Endothelial cell of umbilical vein (primary cell): ENCODE data around the gene SYNPO2. TPM values are rescaled to one million over a fixed set of nuclear protein-coding genes. Genes with fewer than 3 reads are reported as not detected.

Experiments
- BruUV-seq: library from RNA; stranded (reverse); fragments of 400-500 nt; replicated peaks from 2 replicates; lab custom pipeline; 2021; lab: Mats Ljungman, UMichigan
- CTCF ChIA-PET: fragments of 300-600, 350-600 bp; sonication (Branson Sonifier 250); formaldehyde crosslinking; loops from one replicate; lab custom pipeline; 2021; ENCODE audit warnings: antibody characterized with exemption, inconsistent platforms; lab: Charles Lee
- POLR2A ChIA-PET: fragments of 300-600, 350-600 bp; sonication (Branson Sonifier 250); formaldehyde crosslinking; loops from one replicate; lab custom pipeline; 2021; ENCODE audit warnings: antibody characterized with exemption, inconsistent platforms; lab: Charles Lee
- DNase-seq: peaks from one replicate; pipeline ENCODE4 v3.0.0-alpha.2; 2011; ENCODE audit warnings: low read depth, low spot score
- FAIRE-seq: peaks from 2 replicates; lab custom pipeline; 2011; peaks lifted over from hg19 to GRCh38; lab: Jason Lieb, UNC
- H2AFZ ChIP-seq: 2 replicates; pipeline ENCODE4 v1.6.0; 2012; ENCODE audit warnings: low read depth, low read length, control low read depth, inconsistent platforms
- H3K27ac ChIP-seq: 2 replicates; pipeline ENCODE4 v1.5.1; 2011; ENCODE audit warnings: low read depth, mild to moderate bottlenecking, control low read depth, low read length, moderate library complexity; ENCODE audit not compliant: insufficient read depth
- H3K27me3 ChIP-seq, 2 experiments: 2 replicates each; pipeline versions ENCODE4 v1.6.0 to v1.6.1; 2011; ENCODE audit warnings: low read length in 2 of 2, mixed read lengths in 1 of 2; ENCODE audit not compliant: control insufficient read depth in 2 of 2, insufficient read depth in 2 of 2
- H3K36me3 ChIP-seq, 2 experiments: 2 replicates in 1 of 2; 3 replicates in 1 of 2; pipeline ENCODE4 v1.5.1; 2011; ENCODE audit warnings: low read length in 2 of 2, mild to moderate bottlenecking in 1 of 2, moderate library complexity in 1 of 2; ENCODE audit not compliant: control insufficient read depth in 2 of 2, insufficient read depth in 2 of 2; ENCODE audit errors: extremely low read depth in 1 of 2
- H3K4me1 ChIP-seq: 3 replicates; pipeline ENCODE4 v1.5.1; 2011; ENCODE audit warnings: mild to moderate bottlenecking, low read length; ENCODE audit not compliant: control insufficient read depth, insufficient read depth; ENCODE audit errors: extremely low read depth
- H3K4me2 ChIP-seq: 2 replicates; pipeline ENCODE4 v1.6.1; 2011; ENCODE audit warnings: low read length, control low read depth, mixed read lengths; ENCODE audit not compliant: insufficient read depth
- H3K4me3 ChIP-seq, 3 experiments: fragments of 200-600 bp in 1 of 3; sonication (generic), shearing (Covaris generic) in 1 of 3; replicated peaks in 1 of 3; 2 replicates each; pipeline ENCODE4 v1.5.1; 2011 to 2016; ENCODE audit warnings: control low read depth in 3 of 3, low read length in 3 of 3, mild to moderate bottlenecking in 2 of 3, inconsistent platforms in 1 of 3, low read depth in 1 of 3, moderate library complexity in 1 of 3; ENCODE audit not compliant: insufficient read depth in 1 of 3
- H3K79me2 ChIP-seq: 2 replicates; pipeline ENCODE4 v1.6.0; 2012; ENCODE audit warnings: low read length, inconsistent platforms; ENCODE audit not compliant: control insufficient read depth, insufficient read depth
- H3K9ac ChIP-seq: replicated peaks from 2 replicates; pipeline ENCODE3; 2011; ENCODE audit warnings: low read length, control low read depth; ENCODE audit not compliant: insufficient read depth; ENCODE audit errors: extremely low read depth
- H3K9me1 ChIP-seq: replicated peaks from 3 replicates; pipeline ENCODE4 v1.6.0; 2011; ENCODE audit warnings: mild to moderate bottlenecking, low read length; ENCODE audit not compliant: control insufficient read depth, insufficient read depth; ENCODE audit errors: extremely low read depth
- H3K9me3 ChIP-seq: replicated peaks from 2 replicates; pipeline ENCODE4 v1.5.1; 2012; ENCODE audit warnings: low read length, inconsistent platforms; ENCODE audit not compliant: control insufficient read depth, insufficient read depth
- H4K20me1 ChIP-seq: replicated peaks from 2 replicates; pipeline ENCODE3; 2011; ENCODE audit warnings: mild to moderate bottlenecking, low read length; ENCODE audit not compliant: control insufficient read depth, insufficient read depth; ENCODE audit errors: extremely low read depth
- CTCF ChIP-seq, 2 donors: IDR thresholded peaks; 1 replicate in 1 of 2; 2 replicates in 1 of 2; pipeline ENCODE4 v1.5.1; 2011; ENCODE audit warnings: low read length in 2 of 2, mild to moderate bottlenecking in 2 of 2, moderate library complexity in 2 of 2, control low read depth in 1 of 2, inconsistent platforms in 1 of 2, low read depth in 1 of 2; ENCODE audit not compliant: insufficient read depth in 1 of 2; ENCODE audit errors: extremely low read depth in 1 of 2
- EZH2 ChIP-seq: IDR thresholded peaks from 2 replicates; pipeline ENCODE4 v1.6.1; 2012; ENCODE audit warnings: borderline replicate concordance, low read depth, mild to moderate bottlenecking, moderate library complexity, low read length, inconsistent platforms; ENCODE audit not compliant: severe bottlenecking
- FOS ChIP-seq: IDR thresholded peaks from 2 replicates; pipeline ENCODE4 v1.6.1; 2011; ENCODE audit warnings: mild to moderate bottlenecking, low read length, moderate library complexity, borderline replicate concordance; ENCODE audit not compliant: insufficient read depth
- GATA2 ChIP-seq: IDR thresholded peaks from 2 replicates; pipeline ENCODE4 v1.7.0; 2011; ENCODE audit warnings: low read depth, mild to moderate bottlenecking, moderate library complexity, mixed read lengths, low read length; ENCODE audit not compliant: insufficient read length, insufficient read depth
- JUN ChIP-seq: IDR thresholded peaks from 2 replicates; pipeline ENCODE4 v1.6.1; 2011; ENCODE audit warnings: borderline replicate concordance, low read depth; ENCODE audit not compliant: insufficient read length, insufficient read depth
- MAX ChIP-seq: IDR thresholded peaks from 2 replicates; pipeline ENCODE4 v1.6.1; 2011; ENCODE audit not compliant: insufficient read depth, insufficient read length
- MYC ChIP-seq: IDR thresholded peaks from one replicate; pipeline ENCODE4 v1.6.1; 2011; ENCODE audit warnings: mild to moderate bottlenecking, low read depth, low read length
- POLR2A ChIP-seq: IDR thresholded peaks from 2 replicates; pipeline ENCODE4 v1.6.1; 2012; ENCODE audit warnings: low read depth, mild to moderate bottlenecking, control low read depth, low read length
- POLR2AphosphoS5 ChIP-seq: IDR thresholded peaks from 2 replicates; pipeline ENCODE4 v1.6.1; 2012; ENCODE audit warnings: low read depth, mild to moderate bottlenecking, control low read depth, low read length, moderate library complexity; ENCODE audit not compliant: insufficient read depth
- dilution Hi-C: fragments of 300-500 bp; cut with MboI; formaldehyde crosslinking; loops from one replicate; pipeline ENCODE4 v1.15.0; 2019; ENCODE audit warnings: low sequenced_read_pairs; ENCODE audit not compliant: extremely low pct_ligation_motif_present
- intact Hi-C: fragments of 100-400 bp; cut with micrococcal nuclease; formaldehyde crosslinking; loops from one replicate; pipeline ENCODE4 v1.10.0; 2022
- polyA plus RNA-seq, 4 experiments: library from polyadenylated mRNA; depleted of rRNA in 3 of 4; stranded (reverse) in 3 of 4; unstranded in 1 of 4; fragments of >200 nt; gene quantifications; 2 replicates each; pipeline versions ENCODE4 v1.2.1 to v1.2.3, GENCODE V29; 2011 to 2012; ENCODE audit warnings: missing spikeins in 1 of 4
- total RNA-seq: library from RNA; stranded (reverse); gene quantifications from 2 replicates; pipeline ENCODE4 v1.2.3, GENCODE V29; 2021

SYNPO2 gene
- total and polyA plus RNA-seq, 2 donors (not counting 3 experiments of a cell fraction or from before 2014, with no cell fraction given): 0.06 to 0.13 TPM

DNA sequence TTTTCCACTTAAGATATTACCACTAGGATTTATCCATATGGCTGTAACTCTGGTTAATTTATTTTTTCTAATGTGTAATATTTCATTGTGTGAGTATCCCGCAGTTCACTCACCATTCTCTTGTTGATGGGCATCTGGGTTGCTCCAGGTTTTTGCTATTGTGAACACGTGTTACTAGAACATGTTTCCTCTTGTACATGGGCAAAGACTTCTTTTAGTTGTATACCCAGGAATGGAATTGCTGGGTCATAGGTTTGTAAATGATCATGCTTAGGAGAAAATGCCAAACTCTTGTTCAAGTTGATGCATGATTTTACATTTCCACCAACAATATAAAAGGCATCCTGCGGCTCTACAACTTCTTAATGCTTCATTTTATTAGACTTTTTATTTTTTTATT, 26.8 kb downstream of the SYNPO2 start:
- no TSS peak for BruUV-seq

More for the DNA sequence above, 26.8 kb downstream of the SYNPO2 start:
- H3K4me2 ChIP-seq: no peak overlapping the region
- no peak for TF ChIP-seq EZH2
- TF ChIP-seq POLR2AphosphoS5: no peak
- no peak for TF ChIP-seq MYC
- no peak for TF ChIP-seq GATA2
- no peak for TF ChIP-seq CTCF (IDR thresholded peaks at IDR 0.05; ENCODE audit: extremely low read depth in 1 of 2, insufficient read depth in 1 of 2, low read depth in 1 of 2, low read length in 2 of 2)
- TF ChIP-seq MAX: no peak
- TF ChIP-seq JUN: no peak
- no peak for TF ChIP-seq POLR2A
- TF ChIP-seq FOS: no peak
- H3K36me3 ChIP-seq: no peaks in the 10 kb centered on the region
- intact Hi-C loops: no loop called here
- FAIRE-seq: no peak
- H3K27ac ChIP-seq: no peak overlapping the region
- H3K4me3 ChIP-seq: no peak overlapping the region
- H4K20me1 ChIP-seq: no peaks in the 10 kb centered on the region
- no peak overlapping the region for H3K9ac ChIP-seq
- H3K9me3 ChIP-seq: no peaks in the 10 kb centered on the region
- no peak for DNase-seq
- H2AFZ ChIP-seq: no peak overlapping the region
- H3K9me1 ChIP-seq: peaks cover 2% of the 10 kb centered on the region
- H3K27me3 ChIP-seq: no peaks in the 10 kb centered on the region
- dilution Hi-C loops: no loop called here
- POLR2A ChIA-PET: no interaction called here
- peaks cover 17% of the 10 kb centered on the region for H3K4me1 ChIP-seq
- H3K79me2 ChIP-seq: no peaks in the 10 kb centered on the region
- CTCF ChIA-PET: no interaction called here
